ENCODE data around the gene GSTT4.

DNA sequence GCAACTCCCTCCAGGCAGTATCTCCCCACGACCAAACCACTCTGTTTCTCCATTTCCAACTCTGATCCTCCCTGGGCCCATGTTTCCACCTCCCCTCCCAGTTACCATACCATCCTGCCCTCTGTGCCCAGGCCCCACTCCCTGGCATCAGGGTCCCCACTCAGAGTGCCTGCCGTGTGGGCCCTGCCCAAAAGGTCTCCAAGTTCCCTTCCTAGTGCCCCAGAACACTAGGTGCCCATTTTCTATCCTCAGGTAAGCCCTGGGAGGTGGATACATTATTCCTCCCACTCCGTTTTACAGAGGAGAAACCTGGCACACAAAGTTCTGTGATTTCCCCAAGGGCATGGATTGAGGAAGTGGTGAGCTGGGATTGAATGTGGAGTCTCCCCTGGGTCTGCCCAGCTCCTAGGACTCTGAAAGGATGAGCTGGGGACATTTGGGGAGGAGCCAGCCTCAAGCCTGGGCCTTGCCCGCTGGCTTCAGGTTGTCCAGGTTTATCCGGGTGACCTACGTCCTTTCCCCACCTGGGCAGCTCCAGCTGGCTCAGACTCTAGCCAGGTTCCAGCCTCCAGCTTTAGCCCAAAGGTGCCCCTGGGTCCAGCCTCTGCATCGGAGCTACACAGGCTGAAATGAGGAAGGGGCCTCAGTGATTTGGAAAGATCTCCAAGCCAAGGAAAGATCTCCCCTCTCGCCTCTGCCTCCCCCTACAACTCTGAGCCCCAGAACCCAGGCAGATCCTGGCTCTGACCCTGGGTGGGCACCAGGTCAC, 2.2 kb upstream of the GSTT4 start:
- TF ChIP-seq SUZ12 (IDR thresholded peaks at IDR 0.05): no peak
- no peak for TF ChIP-seq TARDBP (IDR thresholded peaks at IDR 0.05)
- TF ChIP-seq HDGF (IDR thresholded peaks at IDR 0.05; ENCODE audit: borderline replicate concordance): no peak
- no peak for TF ChIP-seq SP1 (IDR thresholded peaks at IDR 0.05)
- no peak for TF ChIP-seq FOXM1 (IDR thresholded peaks at IDR 0.05; ENCODE audit: borderline replicate concordance)
- no peak for TF ChIP-seq FOXK2 (IDR thresholded peaks at IDR 0.05)
- no peak for TF ChIP-seq ZNF384 (IDR thresholded peaks at IDR 0.05)
- TF ChIP-seq BHLHE40 (IDR thresholded peaks at IDR 0.05; ENCODE audit: borderline replicate concordance): no peak
- no peak for TF ChIP-seq FOXA1 (IDR thresholded peaks at IDR 0.05)
- no peak for TF ChIP-seq LEF1 (IDR thresholded peaks at IDR 0.05; ENCODE audit: borderline replicate concordance)
